Measurements from ENCODE around the gene LAMC3. TPM values are rescaled to one million over a fixed set of nuclear protein-coding genes. Genes with fewer than 3 reads are reported as not detected.

The LAMC3 gene
- total RNA-seq, 2 experiments from 2014 or later = 0.27 TPM

GRCh38 chr9:131062969-131063368 is 54.0 kb downstream of the LAMC3 start:
- CTCF ChIA-PET = interaction anchor here (0.6 to 1.1 kb wide), 2 partner anchors 14 to 99 kb away, joined by 3 to 5 read pairs; no protein-coding TSS in a partner anchor

GRCh38 chr9:131065599-131065998 is 56.6 kb downstream of the LAMC3 start:
- H3K27ac Mint-ChIP-seq = no peak overlapping the region
- ChIA-PET CTCF (no interaction called here), POLR2A (no interaction called here)
- no peak for DNase-seq
- H3K27me3 Mint-ChIP-seq = no peaks in the 10 kb centered on the region
- no peak overlapping the region for H3K4me3 Mint-ChIP-seq
- H3K9me3 Mint-ChIP-seq = no peaks in the 10 kb centered on the region
- H3K36me3 Mint-ChIP-seq (ENCODE audit: low read depth) = no peaks in the 10 kb centered on the region
- no peaks in the 10 kb centered on the region for H3K4me1 Mint-ChIP-seq

More at GRCh38 chr9:131062969-131063368, 54.0 kb downstream of the LAMC3 start:
- H3K36me3 Mint-ChIP-seq (ENCODE audit: low read depth) = no peaks in the 10 kb centered on the region
- H3K27me3 Mint-ChIP-seq = no peaks in the 10 kb centered on the region
- no peak overlapping the region for H3K27ac Mint-ChIP-seq
- H3K4me3 Mint-ChIP-seq = no peak overlapping the region
- POLR2A ChIA-PET = no interaction called here
- H3K9me3 Mint-ChIP-seq = no peaks in the 10 kb centered on the region
- no peak for DNase-seq
- H3K4me1 Mint-ChIP-seq = no peaks in the 10 kb centered on the region

- no peak for DNase-seq
- H3K36me3 Mint-ChIP-seq (ENCODE audit: low read depth) = no peaks in the 10 kb centered on the region
- no peak overlapping the region for H3K4me3 Mint-ChIP-seq
- CTCF ChIA-PET = no interaction called here
- H3K9me3 Mint-ChIP-seq = no peaks in the 10 kb centered on the region
- H3K27me3 Mint-ChIP-seq = no peaks in the 10 kb centered on the region
- no peaks in the 10 kb centered on the region for H3K4me1 Mint-ChIP-seq
- POLR2A ChIA-PET = no interaction called here
- no peak overlapping the region for H3K27ac Mint-ChIP-seq
Observed at GRCh38 chr9:131067625-131068024, 58.7 kb downstream of the LAMC3 start.

- Mint-ChIP-seq H3K36me3 (ENCODE audit: low read depth) (no peaks in the 10 kb centered on the region), H3K4me3 (no peak overlapping the region), H3K4me1 (no peaks in the 10 kb centered on the region), H3K9me3 (no peaks in the 10 kb centered on the region), H3K27ac (no peak overlapping the region), H3K27me3 (no peaks in the 10 kb centered on the region)
- CTCF ChIA-PET = interaction anchor here (0.6 kb wide), 1 partner anchor 16 kb away, joined by 3 read pairs; no protein-coding TSS in a partner anchor
- POLR2A ChIA-PET = no interaction called here
- DNase-seq = no peak
Observed at GRCh38 chr9:131068076-131068816, 59.3 kb downstream of the LAMC3 start.

GRCh38 chr9:131069699-131070098 is 60.7 kb downstream of the LAMC3 start:
- CTCF ChIA-PET = no interaction called here
- no peaks in the 10 kb centered on the region for H3K9me3 Mint-ChIP-seq
- no peak for DNase-seq
- H3K27me3 Mint-ChIP-seq = no peaks in the 10 kb centered on the region
- POLR2A ChIA-PET = no interaction called here
- no peak overlapping the region for H3K4me3 Mint-ChIP-seq
- H3K27ac Mint-ChIP-seq = no peak overlapping the region
- H3K4me1 Mint-ChIP-seq = no peaks in the 10 kb centered on the region
- no peaks in the 10 kb centered on the region for H3K36me3 Mint-ChIP-seq (ENCODE audit: low read depth)

GRCh38 chr9:131072107-131072870 is 63.3 kb downstream of the LAMC3 start:
- no peaks in the 10 kb centered on the region for H3K9me3 Mint-ChIP-seq
- POLR2A ChIA-PET = no interaction called here
- no peak for DNase-seq
- no peaks in the 10 kb centered on the region for H3K4me1 Mint-ChIP-seq
- CTCF ChIA-PET = no interaction called here
- H3K4me3 Mint-ChIP-seq = no peak overlapping the region
- no peak overlapping the region for H3K27ac Mint-ChIP-seq
- no peaks in the 10 kb centered on the region for H3K27me3 Mint-ChIP-seq
- H3K36me3 Mint-ChIP-seq (ENCODE audit: low read depth) = no peaks in the 10 kb centered on the region

GRCh38 chr9:131072871-131073237 is 63.9 kb downstream of the LAMC3 start:
- no peaks in the 10 kb centered on the region for H3K4me1 Mint-ChIP-seq
- H3K9me3 Mint-ChIP-seq = no peaks in the 10 kb centered on the region
- H3K27ac Mint-ChIP-seq = no peak overlapping the region
- no peaks in the 10 kb centered on the region for H3K36me3 Mint-ChIP-seq (ENCODE audit: low read depth)
- no peak for DNase-seq
- no peak overlapping the region for H3K4me3 Mint-ChIP-seq
- CTCF ChIA-PET = no interaction called here
- no peaks in the 10 kb centered on the region for H3K27me3 Mint-ChIP-seq
- POLR2A ChIA-PET = no interaction called here

- CTCF ChIA-PET = interaction anchor here (0.6 to 1.6 kb wide), 4 partner anchors 13 to 306 kb away, joined by 3 to 4 read pairs (median 3); no protein-coding TSS in a partner anchor
- Mint-ChIP-seq H3K4me3 (no peak overlapping the region), H3K27ac (no peak overlapping the region), H3K4me1 (no peaks in the 10 kb centered on the region), H3K9me3 (no peaks in the 10 kb centered on the region), H3K36me3 (ENCODE audit: low read depth) (no peaks in the 10 kb centered on the region), H3K27me3 (no peaks in the 10 kb centered on the region)
- no peak for DNase-seq
- POLR2A ChIA-PET = no interaction called here
Observed at GRCh38 chr9:131076347-131077195, 67.6 kb downstream of the LAMC3 start.

- Mint-ChIP-seq H3K27ac (no peak overlapping the region), H3K9me3 (no peaks in the 10 kb centered on the region), H3K4me3 (no peak overlapping the region), H3K4me1 (no peaks in the 10 kb centered on the region), H3K36me3 (ENCODE audit: low read depth) (no peaks in the 10 kb centered on the region), H3K27me3 (no peaks in the 10 kb centered on the region)
- DNase-seq = no peak
- POLR2A ChIA-PET = no interaction called here
- CTCF ChIA-PET = interaction anchor here (0.6 kb wide), 1 partner anchor 385 kb away, joined by 3 read pairs; no protein-coding TSS in a partner anchor
Observed at GRCh38 chr9:131078427-131079366, 69.7 kb downstream of the LAMC3 start.

- DNase-seq = no peak
- Mint-ChIP-seq H3K27ac (no peak overlapping the region), H3K9me3 (no peaks in the 10 kb centered on the region), H3K4me1 (no peaks in the 10 kb centered on the region), H3K4me3 (no peak overlapping the region), H3K27me3 (peaks cover 2% of the 10 kb centered on the region), H3K36me3 (ENCODE audit: low read depth) (no peaks in the 10 kb centered on the region)
- POLR2A ChIA-PET = no interaction called here
- CTCF ChIA-PET = no interaction called here
Observed at GRCh38 chr9:131080589-131080988, 71.6 kb downstream of the LAMC3 start.

- DNase-seq = no peak
Observed at GRCh38 chr9:131081868-131082267, 72.9 kb downstream of the LAMC3 start.

More at GRCh38 chr9:131081868-131082267, 72.9 kb downstream of the LAMC3 start:
- CTCF ChIA-PET = interaction anchor here (0.6 kb wide), 1 partner anchor 1654 kb away, joined by 3 read pairs; no protein-coding TSS in a partner anchor
- H3K27ac Mint-ChIP-seq = no peak overlapping the region
- H3K27me3 Mint-ChIP-seq = peaks cover 2% of the 10 kb centered on the region
- H3K4me3 Mint-ChIP-seq = no peak overlapping the region
- H3K9me3 Mint-ChIP-seq = no peaks in the 10 kb centered on the region
- POLR2A ChIA-PET = no interaction called here
- no peaks in the 10 kb centered on the region for H3K4me1 Mint-ChIP-seq
- H3K36me3 Mint-ChIP-seq (ENCODE audit: low read depth) = no peaks in the 10 kb centered on the region
